ENCODE results near the gene TLDC2. TPM values are rescaled to one million over a fixed set of nuclear protein-coding genes. Genes with fewer than 3 reads are reported as not detected.
"Not testable (repeated sequence)": the region's sequence is repeated elsewhere in the genome, so short reads cannot be mapped to it uniquely, and the experiment has no call there.

Gene TLDC2
- total and polyA plus RNA-seq, 2 donors = 0.28 to 0.48 TPM

GRCh38 chr20:36865076-36865860 lies 10.7 kb upstream of the TLDC2 start:
- no peak overlapping the region for H3K27ac ChIP-seq (ENCODE audit: low read depth in 1 of 2, low read length in 1 of 2)
- peaks cover 24 to 56% of the 10 kb centered on the region in 2 donors for H3K27me3 ChIP-seq (ENCODE audit: control insufficient read depth in 2 of 2, insufficient read depth in 1 of 2, low read length in 1 of 2)
- H3K4me1 ChIP-seq (ENCODE audit: control insufficient read depth in 2 of 2, insufficient read depth in 2 of 2, low read length in 2 of 2) = peaks cover 5 to 19% of the 10 kb centered on the region in 2 donors
- H3K9me3 ChIP-seq (ENCODE audit: control insufficient read depth in 2 of 2, insufficient read depth in 1 of 2, low read length in 1 of 2) = no peaks in the 10 kb centered on the region
- WGBS = 95% methylated on average over 9 of the region's 9 CpGs
- DNase-seq (ENCODE audit: low read depth in 6 of 9, low spot score in 9 of 9) = no peak
- H3K4me3 ChIP-seq (ENCODE audit: low read length in 2 of 2) = no peak overlapping the region
- H3K36me3 ChIP-seq (ENCODE audit: control insufficient read depth in 2 of 2, insufficient read depth in 2 of 2, low read length in 1 of 2) = no peaks in the 10 kb centered on the region

- DNase-seq (ENCODE audit: low read depth in 6 of 9, low spot score in 9 of 9) = no peak
- Histone ChIP-seq H3K27ac (ENCODE audit: low read depth in 1 of 2, low read length in 1 of 2) (no peak overlapping the region), H3K27me3 (ENCODE audit: control insufficient read depth in 2 of 2, insufficient read depth in 1 of 2, low read length in 1 of 2) (peaks cover 24 to 53% of the 10 kb centered on the region in 2 donors), H3K9me3 (ENCODE audit: control insufficient read depth in 2 of 2, insufficient read depth in 1 of 2, low read length in 1 of 2) (no peaks in the 10 kb centered on the region), H3K4me1 (ENCODE audit: control insufficient read depth in 2 of 2, insufficient read depth in 2 of 2, low read length in 2 of 2) (peaks cover 5 to 15% of the 10 kb centered on the region in 2 donors), H3K4me3 (ENCODE audit: low read length in 2 of 2) (no peak overlapping the region), H3K36me3 (ENCODE audit: control insufficient read depth in 2 of 2, insufficient read depth in 2 of 2, low read length in 1 of 2) (no peaks in the 10 kb centered on the region)
These were observed 10.1 kb upstream of the TLDC2 start for GRCh38 chr20:36865861-36866149.

GRCh38 chr20:36866164-36866563 lies 9.8 kb upstream of the TLDC2 start:
- Histone ChIP-seq H3K36me3 (ENCODE audit: control insufficient read depth in 2 of 2, insufficient read depth in 2 of 2, low read length in 1 of 2) (no peaks in the 10 kb centered on the region), H3K27me3 (ENCODE audit: control insufficient read depth in 2 of 2, insufficient read depth in 1 of 2, low read length in 1 of 2) (peaks cover 24 to 50% of the 10 kb centered on the region in 2 donors), H3K27ac (ENCODE audit: low read depth in 1 of 2, low read length in 1 of 2) (no peak overlapping the region), H3K4me1 (ENCODE audit: control insufficient read depth in 2 of 2, insufficient read depth in 2 of 2, low read length in 2 of 2) (peaks cover 5 to 13% of the 10 kb centered on the region in 2 donors), H3K4me3 (ENCODE audit: low read length in 2 of 2) (no peak overlapping the region), H3K9me3 (ENCODE audit: control insufficient read depth in 2 of 2, insufficient read depth in 1 of 2, low read length in 1 of 2) (no peaks in the 10 kb centered on the region)
- no peak for DNase-seq (ENCODE audit: low read depth in 6 of 9, low spot score in 9 of 9)
- 96% methylated on average over 7 of the region's 7 CpGs for WGBS

- Histone ChIP-seq H3K4me1 (ENCODE audit: control insufficient read depth in 2 of 2, insufficient read depth in 2 of 2, low read length in 2 of 2) (peaks cover 5 to 10% of the 10 kb centered on the region in 2 donors), H3K27me3 (ENCODE audit: control insufficient read depth in 2 of 2, insufficient read depth in 1 of 2, low read length in 1 of 2) (peaks cover 24 to 43% of the 10 kb centered on the region in 2 donors), H3K4me3 (ENCODE audit: low read length in 2 of 2) (no peak overlapping the region), H3K27ac (ENCODE audit: low read depth in 1 of 2, low read length in 1 of 2) (no peak overlapping the region), H3K36me3 (ENCODE audit: control insufficient read depth in 2 of 2, insufficient read depth in 2 of 2, low read length in 1 of 2) (no peaks in the 10 kb centered on the region), H3K9me3 (ENCODE audit: control insufficient read depth in 2 of 2, insufficient read depth in 1 of 2, low read length in 1 of 2) (no peaks in the 10 kb centered on the region)
- no peak for DNase-seq (ENCODE audit: low read depth in 6 of 9, low spot score in 9 of 9)
- 85% methylated on average over 8 of the region's 8 CpGs for WGBS
These were observed 9.1 kb upstream of the TLDC2 start for GRCh38 chr20:36866681-36867495.

GRCh38 chr20:36871640-36872570 lies 4.0 kb upstream of the TLDC2 start:
- H3K27me3 ChIP-seq (ENCODE audit: control insufficient read depth in 2 of 2, insufficient read depth in 1 of 2, low read length in 1 of 2) = peaks cover 0 to 3% of the 10 kb centered on the region in 2 donors
- H3K4me1 ChIP-seq (ENCODE audit: control insufficient read depth in 2 of 2, insufficient read depth in 2 of 2, low read length in 2 of 2) = no peaks in the 10 kb centered on the region
- no peak overlapping the region for H3K4me3 ChIP-seq (ENCODE audit: low read length in 2 of 2)
- WGBS = 64% methylated on average over 16 of the region's 16 CpGs
- H3K27ac ChIP-seq (ENCODE audit: low read depth in 1 of 2, low read length in 1 of 2) = no peak overlapping the region
- H3K9me3 ChIP-seq (ENCODE audit: control insufficient read depth in 2 of 2, insufficient read depth in 1 of 2, low read length in 1 of 2) = no peaks in the 10 kb centered on the region
- no peaks in the 10 kb centered on the region for H3K36me3 ChIP-seq (ENCODE audit: control insufficient read depth in 2 of 2, insufficient read depth in 2 of 2, low read length in 1 of 2)
- DNase-seq (ENCODE audit: low read depth in 6 of 9, low spot score in 9 of 9) = no peak

GRCh38 chr20:36872852-36873251 lies 3.1 kb upstream of the TLDC2 start:
- DNase-seq (ENCODE audit: low read depth in 6 of 9, low spot score in 9 of 9) = no peak
- Histone ChIP-seq H3K9me3 (ENCODE audit: control insufficient read depth in 2 of 2, insufficient read depth in 1 of 2, low read length in 1 of 2) (no peaks in the 10 kb centered on the region), H3K4me1 (ENCODE audit: control insufficient read depth in 2 of 2, insufficient read depth in 2 of 2, low read length in 2 of 2) (no peaks in the 10 kb centered on the region), H3K27ac (ENCODE audit: low read depth in 1 of 2, low read length in 1 of 2) (no peak overlapping the region), H3K36me3 (ENCODE audit: control insufficient read depth in 2 of 2, insufficient read depth in 2 of 2, low read length in 1 of 2) (no peaks in the 10 kb centered on the region), H3K4me3 (ENCODE audit: low read length in 2 of 2) (no peak overlapping the region), H3K27me3 (ENCODE audit: control insufficient read depth in 2 of 2, insufficient read depth in 1 of 2, low read length in 1 of 2) (peaks cover 0 to 3% of the 10 kb centered on the region in 2 donors)
- 93% methylated on average over 5 of the region's 5 CpGs for WGBS

- no peak for DNase-seq (ENCODE audit: low read depth in 6 of 9, low spot score in 9 of 9)
- no peak overlapping the region for H3K27ac ChIP-seq (ENCODE audit: low read depth in 1 of 2, low read length in 1 of 2)
- WGBS = 90% methylated on average over 13 of the region's 13 CpGs
These were observed 2.3 kb upstream of the TLDC2 start for GRCh38 chr20:36873498-36874189.

GRCh38 chr20:36875093-36875492 lies 845 bp upstream of the TLDC2 start:
- not testable (repeated sequence) for H3K9me3 ChIP-seq (ENCODE audit: control insufficient read depth in 2 of 2, insufficient read depth in 1 of 2, low read length in 1 of 2); H3K36me3 ChIP-seq (ENCODE audit: control insufficient read depth in 2 of 2, insufficient read depth in 2 of 2, low read length in 1 of 2); H3K27ac ChIP-seq (ENCODE audit: low read depth in 1 of 2, low read length in 1 of 2); H3K27me3 ChIP-seq (ENCODE audit: control insufficient read depth in 2 of 2, insufficient read depth in 1 of 2, low read length in 1 of 2); H3K4me1 ChIP-seq (ENCODE audit: control insufficient read depth in 2 of 2, insufficient read depth in 2 of 2, low read length in 2 of 2); H3K4me3 ChIP-seq (ENCODE audit: low read length in 2 of 2); DNase-seq (ENCODE audit: low read depth in 6 of 9, low spot score in 9 of 9)
- 89% methylated on average over 5 of the region's 5 CpGs for WGBS

More at GRCh38 chr20:36873498-36874189, 2.3 kb upstream of the TLDC2 start:
- H3K9me3 ChIP-seq (ENCODE audit: control insufficient read depth in 2 of 2, insufficient read depth in 1 of 2, low read length in 1 of 2) = no peaks in the 10 kb centered on the region
- no peaks in the 10 kb centered on the region for H3K4me1 ChIP-seq (ENCODE audit: control insufficient read depth in 2 of 2, insufficient read depth in 2 of 2, low read length in 2 of 2)
- H3K36me3 ChIP-seq (ENCODE audit: control insufficient read depth in 2 of 2, insufficient read depth in 2 of 2, low read length in 1 of 2) = no peaks in the 10 kb centered on the region
- H3K27me3 ChIP-seq (ENCODE audit: control insufficient read depth in 2 of 2, insufficient read depth in 1 of 2, low read length in 1 of 2) = peaks cover 0 to 3% of the 10 kb centered on the region in 2 donors
- H3K4me3 ChIP-seq (ENCODE audit: low read length in 2 of 2) = no peak overlapping the region

Measured in thymus (tissue), 11 donors.